SK-N-SH (cell line): ENCODE measurements around the gene SHANK2. TPM values are rescaled to one million over a fixed set of nuclear protein-coding genes. Genes with fewer than 3 reads are reported as not detected.

Experiments
- CTCF ChIA-PET: fragments of 300-600, 350-600 bp; formaldehyde crosslinking; extraction: SDS; loops from one replicate; lab custom pipeline; 2021; lab: Yijun Ruan, JAX
- POLR2A ChIA-PET: fragments of 350-600 bp; sonication (Branson Sonifier 250); formaldehyde crosslinking; extraction: SDS; loops from one replicate; lab custom pipeline; 2020; ENCODE audit warnings: antibody characterized with exemption, inconsistent platforms; lab: Yijun Ruan, JAX
- DNase-seq: peaks from one replicate; pipeline ENCODE4 v3.0.0; 2012
- H2AFZ ChIP-seq: fragments of 200-600 bp; sonication (generic); 2 replicates; pipeline ENCODE4 v1.8.1; 2016; ENCODE audit warnings: antibody characterized with exemption, mild to moderate bottlenecking, low read depth
- H3F3A ChIP-seq: fragments of 200-600 bp; sonication (generic); replicated peaks from 2 replicates; pipeline ENCODE3; 2016; ENCODE audit warnings: antibody characterized with exemption, mild to moderate bottlenecking; ENCODE audit not compliant: insufficient read depth
- H3K27ac ChIP-seq, 2 experiments: fragments of 200-500 bp in 1 of 2; fragments of 200-600 bp in 1 of 2; sonication (Bioruptor generic) in 1 of 2; sonication (generic), shearing (Covaris generic) in 1 of 2; 2 replicates each; pipeline versions ENCODE4 v1.5.1 to v1.6.1; 2014 to 2016; ENCODE audit warnings: low read depth in 2 of 2, inconsistent platforms in 1 of 2, low read length in 1 of 2, mild to moderate bottlenecking in 1 of 2, mixed read lengths in 1 of 2
- H3K27me3 ChIP-seq: fragments of 200-600 bp; sonication (generic), shearing (Covaris generic); 2 replicates; pipeline ENCODE4 v1.6.1; 2016; ENCODE audit warnings: mixed run types; ENCODE audit not compliant: insufficient read depth
- H3K36me3 ChIP-seq, 2 experiments: fragments of 200-500 bp in 1 of 2; fragments of 200-600 bp in 1 of 2; sonication (Bioruptor generic) in 1 of 2; sonication (generic) in 1 of 2; replicated peaks in 1 of 2; 2 replicates each; pipeline versions ENCODE3 to v1.5.1; 2014 to 2016; ENCODE audit warnings: low read length in 1 of 2, mild to moderate bottlenecking in 1 of 2; ENCODE audit not compliant: insufficient read depth in 2 of 2, control insufficient read depth in 1 of 2
- H3K4me1 ChIP-seq, 2 experiments: fragments of 200-500 bp in 1 of 2; fragments of 200-600 bp in 1 of 2; sonication (Bioruptor generic) in 1 of 2; sonication (generic), shearing (Covaris generic) in 1 of 2; 2 replicates each; pipeline versions ENCODE4 v1.5.1 to v1.6.1; 2014 to 2016; ENCODE audit warnings: low read depth in 1 of 2, low read length in 1 of 2, mixed run types in 1 of 2; ENCODE audit not compliant: insufficient read depth in 2 of 2, control insufficient read depth in 1 of 2
- H3K4me2 ChIP-seq: fragments of 200-600 bp; sonication (generic), shearing (Covaris generic); 2 replicates; pipeline ENCODE4 v1.6.1; 2017; ENCODE audit warnings: mixed run types
- H3K4me3 ChIP-seq, 2 experiments: fragments of 200-500 bp in 1 of 2; fragments of 200-600 bp in 1 of 2; sonication (Bioruptor generic) in 1 of 2; sonication (generic), shearing (Covaris generic) in 1 of 2; 2 replicates each; pipeline versions ENCODE4 v1.5.1 to v1.8.1; 2014 to 2016; ENCODE audit warnings: low read depth in 2 of 2, inconsistent platforms in 1 of 2, low read length in 1 of 2, mild to moderate bottlenecking in 1 of 2, mixed read lengths in 1 of 2, moderate library complexity in 1 of 2
- H3K79me2 ChIP-seq: fragments of 200-600 bp; sonication (generic); 2 replicates; pipeline ENCODE4 v1.8.1; 2017; ENCODE audit warnings: mild to moderate bottlenecking; ENCODE audit not compliant: insufficient read depth
- H3K9ac ChIP-seq: fragments of 200-600 bp; sonication (generic); 2 replicates; pipeline ENCODE4 v1.6.1; 2017; ENCODE audit warnings: mixed run types
- H3K9me2 ChIP-seq: fragments of 200-600 bp; sonication (generic); 2 replicates; pipeline ENCODE4 v1.6.1; 2017; ENCODE audit warnings: mixed run types
- H3K9me3 ChIP-seq: fragments of 200-600 bp; sonication (generic); 2 replicates; pipeline ENCODE4 v1.6.1; 2017; ENCODE audit warnings: mixed run types, mild to moderate bottlenecking, moderate library complexity
- H4K20me1 ChIP-seq: fragments of 200-600 bp; sonication (generic); 2 replicates; pipeline ENCODE4 v1.6.1; 2017; ENCODE audit warnings: mild to moderate bottlenecking, mixed run types; ENCODE audit not compliant: insufficient read depth
- CHD2 ChIP-seq: fragments of 150-350 bp; IDR thresholded peaks from 2 replicates; pipeline ENCODE4 v1.6.1; 2018; ENCODE audit warnings: low read length; ENCODE audit not compliant: partially characterized antibody
- EP300 ChIP-seq, 2 experiments: IDR thresholded peaks; 2 replicates each; pipeline versions ENCODE4 v1.4.0 to v1.6.1; 2012; ENCODE audit warnings: borderline replicate concordance in 1 of 2, low read depth in 1 of 2, low read length in 1 of 2
- EZH2phosphoT487 ChIP-seq: fragments of 200-600 bp; sonication (generic); IDR thresholded peaks from 2 replicates; pipeline ENCODE4 v1.6.1; 2017; ENCODE audit warnings: low read depth, mixed run types, mild to moderate bottlenecking, antibody characterized with exemption, moderate library complexity, borderline replicate concordance
- FOSL2 ChIP-seq: IDR thresholded peaks from 2 replicates; pipeline ENCODE4 v1.4.0; 2012; ENCODE audit warnings: low read depth, mild to moderate bottlenecking, moderate library complexity, borderline replicate concordance
- FOXM1 ChIP-seq: IDR thresholded peaks from 2 replicates; pipeline ENCODE4 v1.4.0; 2012; ENCODE audit warnings: low read depth, mild to moderate bottlenecking
- GATA2 ChIP-seq: sonication (generic); formaldehyde crosslinking; IDR thresholded peaks from 2 replicates; pipeline ENCODE4 v1.5.0; 2020; ENCODE audit warnings: mild to moderate bottlenecking, missing genetic modification reagents
- JUND ChIP-seq: IDR thresholded peaks from 2 replicates; pipeline ENCODE4 v1.4.0; 2012
- MEF2A ChIP-seq: IDR thresholded peaks from 2 replicates; pipeline ENCODE4 v1.4.0; 2012; ENCODE audit warnings: low read depth, borderline replicate concordance
- POLR2AphosphoS5 ChIP-seq: IDR thresholded peaks from 2 replicates; pipeline ENCODE4 v1.6.1; 2012; ENCODE audit warnings: low read depth, low read length
- RAD21 ChIP-seq: IDR thresholded peaks from 2 replicates; pipeline ENCODE4 v1.6.1; 2012; ENCODE audit warnings: mild to moderate bottlenecking, low read length
- RFX5 ChIP-seq: IDR thresholded peaks from 2 replicates; pipeline ENCODE4 v1.6.1; 2012; ENCODE audit warnings: mild to moderate bottlenecking, improper control_type of control experiment, low read length
- RXRA ChIP-seq: IDR thresholded peaks from 2 replicates; pipeline ENCODE4 v1.4.0; 2012; ENCODE audit warnings: low read depth, mild to moderate bottlenecking, borderline replicate concordance
- SIN3A ChIP-seq: IDR thresholded peaks from 2 replicates; pipeline ENCODE4 v1.6.1; 2012; ENCODE audit warnings: low read depth, mild to moderate bottlenecking, low read length, moderate library complexity, borderline replicate concordance
- TAF1 ChIP-seq: IDR thresholded peaks from 2 replicates; pipeline ENCODE4 v1.6.1; 2012; ENCODE audit warnings: low read depth, mild to moderate bottlenecking, low read length, moderate library complexity, borderline replicate concordance
- TCF12 ChIP-seq: IDR thresholded peaks from 2 replicates; pipeline ENCODE4 v1.4.0; 2012
- WGBS: methylation state at CpG from one replicate; pipeline ENCODE4 v1.1.6; 2017; ENCODE audit warnings: low lambda C conversion rate; 5-methylcytosine and 5-hydroxymethylcytosine counted together
- polyA plus RNA-seq, 3 experiments: library from polyadenylated mRNA; depleted of rRNA; stranded (reverse); fragments of >200 nt; gene quantifications; 2 replicates each; pipeline ENCODE4 v1.2.3, GENCODE V29; 2012
- TF ChIP-seq, protein P1 (sequence below): fragments of 200-600 bp; sonication (generic); IDR thresholded peaks from 2 replicates; pipeline ENCODE4 v1.6.1; 2017; ENCODE audit warnings: antibody characterized with exemption, mild to moderate bottlenecking, moderate library complexity
- TF ChIP-seq, protein P2 (sequence below): IDR thresholded peaks from 2 replicates; pipeline ENCODE4 v1.6.1; 2012; ENCODE audit warnings: mild to moderate bottlenecking, low read depth, low read length, moderate library complexity
- TF ChIP-seq, protein P3 (sequence below): IDR thresholded peaks from 2 replicates; pipeline ENCODE4 v1.4.0; 2012; ENCODE audit warnings: low read depth, borderline replicate concordance
- TF ChIP-seq, protein P4 (sequence below): IDR thresholded peaks from 2 replicates; pipeline ENCODE4 v1.4.0; 2012; ENCODE audit warnings: low read depth
- TF ChIP-seq, protein P5 (sequence below): IDR thresholded peaks from 2 replicates; pipeline ENCODE4; 2012

SHANK2 gene
- polyA plus RNA-seq, 1 of the 3 experiments (the other 2 are of a cell fraction) = under 0.01 TPM

DNA sequence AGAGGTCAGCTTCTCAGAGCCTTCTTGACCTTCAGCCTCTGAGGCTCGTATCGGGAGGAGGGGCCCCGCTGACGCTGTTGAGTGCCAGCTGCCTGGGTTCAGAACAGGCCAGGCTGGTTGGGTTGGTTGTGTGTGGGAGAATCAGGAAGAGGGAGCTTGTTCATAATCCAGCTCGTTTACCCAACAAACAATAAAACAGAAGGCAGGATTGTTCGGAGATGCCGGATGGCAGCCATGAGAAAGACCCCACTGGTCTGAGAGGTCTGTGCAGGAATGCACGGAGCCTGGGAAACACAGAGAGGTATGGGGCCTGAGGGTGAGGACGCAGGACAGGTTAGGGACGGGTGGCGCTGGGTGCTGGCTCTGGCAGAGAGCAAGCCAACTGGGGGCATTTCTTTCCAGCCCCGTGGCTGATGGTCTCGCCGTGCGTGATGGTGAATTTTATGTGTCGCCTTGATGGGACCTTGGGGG is 31.6 kb upstream of the SHANK2 start:
- Histone ChIP-seq H3K9me2 (no peaks in the 10 kb centered on the region), H3K27me3 (no peaks in the 10 kb centered on the region), H2AFZ (no peak overlapping the region), H3K4me2 (no peak overlapping the region), H3K27ac (no peak overlapping the region), H3K4me3 (no peak overlapping the region), H3K4me1 (peaks cover 0 to 21% of the 10 kb centered on the region in 2 experiments; a peak in 1 of 4 replicates), H4K20me1 (no peaks in the 10 kb centered on the region), H3K79me2 (no peaks in the 10 kb centered on the region), H3K36me3 (no peaks in the 10 kb centered on the region), H3K9me3 (no peaks in the 10 kb centered on the region), H3F3A (no peaks in the 10 kb centered on the region), H3K9ac (no peak overlapping the region)
- WGBS = 56% methylated on average over 8 of the region's 16 CpGs
- no peak for DNase-seq
- ChIA-PET CTCF (no interaction called here), POLR2A (no interaction called here)
- TF ChIP-seq, protein P1, sequence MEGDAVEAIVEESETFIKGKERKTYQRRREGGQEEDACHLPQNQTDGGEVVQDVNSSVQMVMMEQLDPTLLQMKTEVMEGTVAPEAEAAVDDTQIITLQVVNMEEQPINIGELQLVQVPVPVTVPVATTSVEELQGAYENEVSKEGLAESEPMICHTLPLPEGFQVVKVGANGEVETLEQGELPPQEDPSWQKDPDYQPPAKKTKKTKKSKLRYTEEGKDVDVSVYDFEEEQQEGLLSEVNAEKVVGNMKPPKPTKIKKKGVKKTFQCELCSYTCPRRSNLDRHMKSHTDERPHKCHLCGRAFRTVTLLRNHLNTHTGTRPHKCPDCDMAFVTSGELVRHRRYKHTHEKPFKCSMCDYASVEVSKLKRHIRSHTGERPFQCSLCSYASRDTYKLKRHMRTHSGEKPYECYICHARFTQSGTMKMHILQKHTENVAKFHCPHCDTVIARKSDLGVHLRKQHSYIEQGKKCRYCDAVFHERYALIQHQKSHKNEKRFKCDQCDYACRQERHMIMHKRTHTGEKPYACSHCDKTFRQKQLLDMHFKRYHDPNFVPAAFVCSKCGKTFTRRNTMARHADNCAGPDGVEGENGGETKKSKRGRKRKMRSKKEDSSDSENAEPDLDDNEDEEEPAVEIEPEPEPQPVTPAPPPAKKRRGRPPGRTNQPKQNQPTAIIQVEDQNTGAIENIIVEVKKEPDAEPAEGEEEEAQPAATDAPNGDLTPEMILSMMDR = no peak
- TF ChIP-seq RAD21 = no peak
- TF ChIP-seq FOXM1 = no peak
- no peak for TF ChIP-seq FOSL2
- no peak for TF ChIP-seq EZH2phosphoT487
- no peak for TF ChIP-seq EP300 (IDR thresholded peaks at IDR 0.05; ENCODE audit: borderline replicate concordance in 1 of 2, low read depth in 1 of 2, low read length in 1 of 2)
- TF ChIP-seq RFX5 = no peak
- TF ChIP-seq JUND = no peak
- TF ChIP-seq RXRA = no peak
- no peak for TF ChIP-seq MEF2A
- no peak for TF ChIP-seq POLR2AphosphoS5
- TF ChIP-seq CHD2 = no peak
- TF ChIP-seq, protein P2, sequence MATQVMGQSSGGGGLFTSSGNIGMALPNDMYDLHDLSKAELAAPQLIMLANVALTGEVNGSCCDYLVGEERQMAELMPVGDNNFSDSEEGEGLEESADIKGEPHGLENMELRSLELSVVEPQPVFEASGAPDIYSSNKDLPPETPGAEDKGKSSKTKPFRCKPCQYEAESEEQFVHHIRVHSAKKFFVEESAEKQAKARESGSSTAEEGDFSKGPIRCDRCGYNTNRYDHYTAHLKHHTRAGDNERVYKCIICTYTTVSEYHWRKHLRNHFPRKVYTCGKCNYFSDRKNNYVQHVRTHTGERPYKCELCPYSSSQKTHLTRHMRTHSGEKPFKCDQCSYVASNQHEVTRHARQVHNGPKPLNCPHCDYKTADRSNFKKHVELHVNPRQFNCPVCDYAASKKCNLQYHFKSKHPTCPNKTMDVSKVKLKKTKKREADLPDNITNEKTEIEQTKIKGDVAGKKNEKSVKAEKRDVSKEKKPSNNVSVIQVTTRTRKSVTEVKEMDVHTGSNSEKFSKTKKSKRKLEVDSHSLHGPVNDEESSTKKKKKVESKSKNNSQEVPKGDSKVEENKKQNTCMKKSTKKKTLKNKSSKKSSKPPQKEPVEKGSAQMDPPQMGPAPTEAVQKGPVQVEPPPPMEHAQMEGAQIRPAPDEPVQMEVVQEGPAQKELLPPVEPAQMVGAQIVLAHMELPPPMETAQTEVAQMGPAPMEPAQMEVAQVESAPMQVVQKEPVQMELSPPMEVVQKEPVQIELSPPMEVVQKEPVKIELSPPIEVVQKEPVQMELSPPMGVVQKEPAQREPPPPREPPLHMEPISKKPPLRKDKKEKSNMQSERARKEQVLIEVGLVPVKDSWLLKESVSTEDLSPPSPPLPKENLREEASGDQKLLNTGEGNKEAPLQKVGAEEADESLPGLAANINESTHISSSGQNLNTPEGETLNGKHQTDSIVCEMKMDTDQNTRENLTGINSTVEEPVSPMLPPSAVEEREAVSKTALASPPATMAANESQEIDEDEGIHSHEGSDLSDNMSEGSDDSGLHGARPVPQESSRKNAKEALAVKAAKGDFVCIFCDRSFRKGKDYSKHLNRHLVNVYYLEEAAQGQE = no peak
- TF ChIP-seq TAF1 = no peak
- TF ChIP-seq TCF12 = no peak
- TF ChIP-seq, protein P3, sequence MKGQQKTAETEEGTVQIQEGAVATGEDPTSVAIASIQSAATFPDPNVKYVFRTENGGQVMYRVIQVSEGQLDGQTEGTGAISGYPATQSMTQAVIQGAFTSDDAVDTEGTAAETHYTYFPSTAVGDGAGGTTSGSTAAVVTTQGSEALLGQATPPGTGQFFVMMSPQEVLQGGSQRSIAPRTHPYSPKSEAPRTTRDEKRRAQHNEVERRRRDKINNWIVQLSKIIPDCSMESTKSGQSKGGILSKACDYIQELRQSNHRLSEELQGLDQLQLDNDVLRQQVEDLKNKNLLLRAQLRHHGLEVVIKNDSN = no peak
- no peak for TF ChIP-seq SIN3A
- TF ChIP-seq, protein P4, sequence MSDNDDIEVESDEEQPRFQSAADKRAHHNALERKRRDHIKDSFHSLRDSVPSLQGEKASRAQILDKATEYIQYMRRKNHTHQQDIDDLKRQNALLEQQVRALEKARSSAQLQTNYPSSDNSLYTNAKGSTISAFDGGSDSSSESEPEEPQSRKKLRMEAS = no peak
- TF ChIP-seq, protein P5, sequence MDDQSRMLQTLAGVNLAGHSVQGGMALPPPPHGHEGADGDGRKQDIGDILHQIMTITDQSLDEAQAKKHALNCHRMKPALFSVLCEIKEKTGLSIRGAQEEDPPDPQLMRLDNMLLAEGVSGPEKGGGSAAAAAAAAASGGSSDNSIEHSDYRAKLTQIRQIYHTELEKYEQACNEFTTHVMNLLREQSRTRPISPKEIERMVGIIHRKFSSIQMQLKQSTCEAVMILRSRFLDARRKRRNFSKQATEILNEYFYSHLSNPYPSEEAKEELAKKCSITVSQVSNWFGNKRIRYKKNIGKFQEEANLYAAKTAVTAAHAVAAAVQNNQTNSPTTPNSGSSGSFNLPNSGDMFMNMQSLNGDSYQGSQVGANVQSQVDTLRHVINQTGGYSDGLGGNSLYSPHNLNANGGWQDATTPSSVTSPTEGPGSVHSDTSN = no peak
- no peak for TF ChIP-seq GATA2 (CRISPR knock-in tag)
- TF ChIP-seq, all 33 proteins: peak for 0
